ENCODE measurements around the gene CCDC14. TPM values are rescaled to one million over a fixed set of nuclear protein-coding genes. Genes with fewer than 3 reads are reported as not detected.
"Not testable (repeated sequence)": the region's sequence is repeated elsewhere in the genome, so short reads cannot be mapped to it uniquely, and the experiment has no call there.

CCDC14 gene
- total RNA-seq (57.3 TPM), polyA plus RNA-seq (60.4 TPM)
- long read RNA-seq, donor 1 = 0 reads
- long read RNA-seq, donor 2, full-length matches to known transcripts = 11 of 37 reads
- long read RNA-seq, donor 2, partial matches to known transcripts = 26 of 37 reads
- long read RNA-seq, donor 2, other reads (novel, unspliced or antisense) = 0 of 37 reads
- long read RNA-seq, donor 3, full-length matches to known transcripts = 7 of 52 reads
- long read RNA-seq, donor 3, partial matches to known transcripts = 45 of 52 reads
- long read RNA-seq, donor 3, other reads (novel, unspliced or antisense) = 0 of 52 reads
- long read RNA-seq, donor 4 = 0 reads
- long read RNA-seq, donor 5, full-length matches to known transcripts = 1 of 7 reads
- long read RNA-seq, donor 5, partial matches to known transcripts = 6 of 7 reads
- long read RNA-seq, donor 5, other reads (novel, unspliced or antisense) = 0 of 7 reads
- long read RNA-seq, donor 6, full-length matches to known transcripts = 4 of 4 reads
- long read RNA-seq, donor 6, partial matches to known transcripts = 0 of 4 reads
- long read RNA-seq, donor 6, other reads (novel, unspliced or antisense) = 0 of 4 reads
- long read RNA-seq, donor 7, full-length matches to known transcripts = 4 of 4 reads
- long read RNA-seq, donor 7, partial matches to known transcripts = 0 of 4 reads
- long read RNA-seq, donor 7, other reads (novel, unspliced or antisense) = 0 of 4 reads
- long read RNA-seq, donor 8, full-length matches to known transcripts = 3 of 3 reads
- long read RNA-seq, donor 8, partial matches to known transcripts = 0 of 3 reads
- long read RNA-seq, donor 8, other reads (novel, unspliced or antisense) = 0 of 3 reads
- long read RNA-seq, donor 9, partial matches to known transcripts = 0 of 1 reads
- long read RNA-seq, donor 9, other reads (novel, unspliced or antisense) = 0 of 1 reads
- long read RNA-seq, donor 10, partial matches to known transcripts = 8 of 9 reads
- long read RNA-seq, donor 10, other reads (novel, unspliced or antisense) = 0 of 9 reads

GRCh38 chr3:123960781-123961507 lies at the start of gene CCDC14:
Gene CCDC14 (minus strand): TSS chr3:123961229. CDS start chr3:123961173, 56 bp downstream.
- H3K27me3 ChIP-seq (ENCODE audit: control insufficient read depth in 2 of 2, insufficient read depth in 1 of 2, low read length in 1 of 2) = peaks cover 0 to 27% of the 10 kb centered on the region in 2 donors
- H3K36me3 ChIP-seq (ENCODE audit: control insufficient read depth in 2 of 2, insufficient read depth in 2 of 2, low read length in 1 of 2) = no peaks in the 10 kb centered on the region
- no peaks in the 10 kb centered on the region for H3K9me3 ChIP-seq (ENCODE audit: control insufficient read depth in 2 of 2, insufficient read depth in 1 of 2, low read length in 1 of 2)
- DNase-seq (ENCODE audit: low read depth in 6 of 9, low spot score in 9 of 9) = peak; percentile 52 to 90 (median 75)
- peaks cover 0 to 3% of the 10 kb centered on the region in 2 donors for H3K4me1 ChIP-seq (ENCODE audit: control insufficient read depth in 2 of 2, insufficient read depth in 2 of 2, low read length in 2 of 2)
- H3K4me3 ChIP-seq (ENCODE audit: low read length in 2 of 2) = peak within 1 kb of the TSS; percentile 70 to 98
- WGBS = under 1% methylated on average over 55 of the region's 55 CpGs
- peak within 1 kb of the TSS; percentile 80 to 85 for H3K27ac ChIP-seq (ENCODE audit: low read depth in 1 of 2, low read length in 1 of 2)

- H3K9me3 ChIP-seq (ENCODE audit: control insufficient read depth in 2 of 2, insufficient read depth in 1 of 2, low read length in 1 of 2); DNase-seq (ENCODE audit: low read depth in 6 of 9, low spot score in 9 of 9); H3K27ac ChIP-seq (ENCODE audit: low read depth in 1 of 2, low read length in 1 of 2); H3K4me3 ChIP-seq (ENCODE audit: low read length in 2 of 2); H3K27me3 ChIP-seq (ENCODE audit: control insufficient read depth in 2 of 2, insufficient read depth in 1 of 2, low read length in 1 of 2); H3K36me3 ChIP-seq (ENCODE audit: control insufficient read depth in 2 of 2, insufficient read depth in 2 of 2, low read length in 1 of 2); H3K4me1 ChIP-seq (ENCODE audit: control insufficient read depth in 2 of 2, insufficient read depth in 2 of 2, low read length in 2 of 2): not testable (repeated sequence)
- WGBS = 97% methylated on average over 1 of the region's 1 CpG
Measured at GRCh38 chr3:124008321-124008720, 47.3 kb upstream of the CCDC14 start.

GRCh38 chr3:124007186-124007585 lies 46.2 kb upstream of the CCDC14 start:
- H3K4me3 ChIP-seq (ENCODE audit: low read length in 2 of 2) = no peak overlapping the region
- no peaks in the 10 kb centered on the region for H3K4me1 ChIP-seq (ENCODE audit: control insufficient read depth in 2 of 2, insufficient read depth in 2 of 2, low read length in 2 of 2)
- no peak overlapping the region for H3K27ac ChIP-seq (ENCODE audit: low read depth in 1 of 2, low read length in 1 of 2)
- H3K9me3 ChIP-seq (ENCODE audit: control insufficient read depth in 2 of 2, insufficient read depth in 1 of 2, low read length in 1 of 2) = no peaks in the 10 kb centered on the region
- DNase-seq (ENCODE audit: low read depth in 6 of 9, low spot score in 9 of 9) = no peak
- no peaks in the 10 kb centered on the region for H3K36me3 ChIP-seq (ENCODE audit: control insufficient read depth in 2 of 2, insufficient read depth in 2 of 2, low read length in 1 of 2)
- 3% methylated on average over 4 of the region's 4 CpGs for WGBS
- H3K27me3 ChIP-seq (ENCODE audit: control insufficient read depth in 2 of 2, insufficient read depth in 1 of 2, low read length in 1 of 2) = no peaks in the 10 kb centered on the region

DNA sequence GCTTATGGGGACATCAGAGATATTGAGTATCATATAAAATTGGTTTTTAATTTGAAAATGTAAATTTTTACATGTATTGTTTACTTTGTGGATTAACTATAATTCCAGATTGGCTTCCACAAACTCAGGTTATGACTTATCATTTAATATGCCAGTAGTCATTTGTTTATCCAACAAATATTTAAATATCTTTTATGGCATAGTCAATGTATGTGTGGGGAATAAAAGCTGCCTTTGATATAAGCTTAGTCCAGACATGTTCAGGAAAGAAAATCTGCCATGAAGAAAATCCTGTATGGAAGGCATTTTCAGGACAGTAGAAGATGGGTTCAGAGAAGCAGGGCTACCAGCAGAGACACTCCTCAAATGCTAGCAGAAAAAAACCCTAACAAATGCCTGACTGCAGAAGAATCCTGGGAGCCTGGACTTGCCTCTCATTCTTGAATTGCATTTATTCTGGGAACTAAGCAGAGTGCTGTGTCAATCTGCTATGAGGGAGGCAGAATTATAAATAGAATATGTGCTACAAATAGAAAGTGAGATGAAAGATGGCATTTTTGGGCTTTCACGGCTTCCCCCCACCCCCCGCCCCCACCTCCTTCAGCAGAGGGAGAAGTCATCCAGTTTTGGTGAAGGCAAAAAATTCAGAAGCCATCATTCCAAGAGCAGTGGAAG lies 41.5 kb upstream of the CCDC14 start:
- H3K27me3 ChIP-seq (ENCODE audit: control insufficient read depth in 2 of 2, insufficient read depth in 1 of 2, low read length in 1 of 2); DNase-seq (ENCODE audit: low read depth in 6 of 9, low spot score in 9 of 9); H3K27ac ChIP-seq (ENCODE audit: low read depth in 1 of 2, low read length in 1 of 2); H3K4me1 ChIP-seq (ENCODE audit: control insufficient read depth in 2 of 2, insufficient read depth in 2 of 2, low read length in 2 of 2); H3K9me3 ChIP-seq (ENCODE audit: control insufficient read depth in 2 of 2, insufficient read depth in 1 of 2, low read length in 1 of 2); H3K36me3 ChIP-seq (ENCODE audit: control insufficient read depth in 2 of 2, insufficient read depth in 2 of 2, low read length in 1 of 2); H3K4me3 ChIP-seq (ENCODE audit: low read length in 2 of 2): not testable (repeated sequence)
- 54% methylated on average over 2 of the region's 2 CpGs for WGBS

GRCh38 chr3:124001366-124001765 lies 40.3 kb upstream of the CCDC14 start:
- 87% methylated on average over 6 of the region's 6 CpGs for WGBS
- not testable (repeated sequence) for H3K4me1 ChIP-seq (ENCODE audit: control insufficient read depth in 2 of 2, insufficient read depth in 2 of 2, low read length in 2 of 2); H3K9me3 ChIP-seq (ENCODE audit: control insufficient read depth in 2 of 2, insufficient read depth in 1 of 2, low read length in 1 of 2); H3K4me3 ChIP-seq (ENCODE audit: low read length in 2 of 2); DNase-seq (ENCODE audit: low read depth in 6 of 9, low spot score in 9 of 9); H3K27me3 ChIP-seq (ENCODE audit: control insufficient read depth in 2 of 2, insufficient read depth in 1 of 2, low read length in 1 of 2); H3K36me3 ChIP-seq (ENCODE audit: control insufficient read depth in 2 of 2, insufficient read depth in 2 of 2, low read length in 1 of 2); H3K27ac ChIP-seq (ENCODE audit: low read depth in 1 of 2, low read length in 1 of 2)

DNA sequence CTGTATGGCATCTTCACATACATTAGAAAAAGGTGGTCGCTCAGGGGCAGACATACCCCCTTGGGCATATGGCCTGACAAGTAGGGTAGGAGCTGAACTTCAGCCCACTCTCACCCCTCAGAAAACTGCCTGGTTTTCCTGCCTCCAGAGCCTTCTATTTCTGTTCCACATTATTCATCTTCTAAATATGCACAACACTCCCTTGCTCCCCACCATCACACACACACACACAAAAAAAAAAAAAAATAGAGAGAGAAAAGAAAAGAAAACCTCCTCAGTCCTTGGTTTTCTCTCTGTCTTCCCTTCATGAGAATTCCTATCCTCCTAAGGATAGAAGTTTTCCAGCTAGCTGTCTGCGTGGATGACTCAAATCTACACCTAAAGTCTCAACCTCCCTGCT lies 36.5 kb upstream of the CCDC14 start:
- no peak overlapping the region for H3K27ac ChIP-seq (ENCODE audit: low read depth in 1 of 2, low read length in 1 of 2)
- no peak overlapping the region for H3K4me3 ChIP-seq (ENCODE audit: low read length in 2 of 2)
- 94% methylated on average over 2 of the region's 2 CpGs for WGBS
- no peaks in the 10 kb centered on the region for H3K36me3 ChIP-seq (ENCODE audit: control insufficient read depth in 2 of 2, insufficient read depth in 2 of 2, low read length in 1 of 2)
- DNase-seq (ENCODE audit: low read depth in 6 of 9, low spot score in 9 of 9) = no peak
- H3K27me3 ChIP-seq (ENCODE audit: control insufficient read depth in 2 of 2, insufficient read depth in 1 of 2, low read length in 1 of 2) = peaks cover 0 to 5% of the 10 kb centered on the region in 2 donors
- no peaks in the 10 kb centered on the region for H3K4me1 ChIP-seq (ENCODE audit: control insufficient read depth in 2 of 2, insufficient read depth in 2 of 2, low read length in 2 of 2)
- H3K9me3 ChIP-seq (ENCODE audit: control insufficient read depth in 2 of 2, insufficient read depth in 1 of 2, low read length in 1 of 2) = peaks cover 0 to 2% of the 10 kb centered on the region in 2 donors

DNA sequence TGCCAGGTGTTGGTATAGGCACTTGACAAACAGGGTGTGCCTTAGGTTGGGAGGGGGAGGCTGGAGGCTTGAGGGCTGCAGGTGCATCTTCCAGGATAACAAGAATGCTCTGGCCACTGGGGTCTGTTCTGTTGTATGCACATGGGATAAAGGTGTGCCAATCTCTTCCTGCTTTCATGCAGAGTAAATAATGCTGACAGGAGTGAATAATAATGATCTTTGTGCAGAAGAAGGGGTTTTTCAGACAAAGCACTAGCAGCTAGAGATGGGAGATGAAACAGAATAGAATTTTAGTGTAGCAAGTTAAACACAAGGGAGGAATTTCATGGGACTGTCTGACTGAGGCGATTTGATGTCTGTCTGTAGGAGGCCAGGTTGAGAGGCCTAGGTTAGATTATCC lies 32.8 kb upstream of the CCDC14 start:
- H3K36me3 ChIP-seq (ENCODE audit: control insufficient read depth in 2 of 2, insufficient read depth in 2 of 2, low read length in 1 of 2) = no peaks in the 10 kb centered on the region
- H3K27ac ChIP-seq (ENCODE audit: low read depth in 1 of 2, low read length in 1 of 2) = no peak overlapping the region
- H3K27me3 ChIP-seq (ENCODE audit: control insufficient read depth in 2 of 2, insufficient read depth in 1 of 2, low read length in 1 of 2) = peaks cover 0 to 25% of the 10 kb centered on the region in 2 donors
- 93% methylated on average over 1 of the region's 1 CpG for WGBS
- no peaks in the 10 kb centered on the region for H3K4me1 ChIP-seq (ENCODE audit: control insufficient read depth in 2 of 2, insufficient read depth in 2 of 2, low read length in 2 of 2)
- no peak overlapping the region for H3K4me3 ChIP-seq (ENCODE audit: low read length in 2 of 2)
- no peak for DNase-seq (ENCODE audit: low read depth in 6 of 9, low spot score in 9 of 9)
- peaks cover 0 to 2% of the 10 kb centered on the region in 2 donors for H3K9me3 ChIP-seq (ENCODE audit: control insufficient read depth in 2 of 2, insufficient read depth in 1 of 2, low read length in 1 of 2)

DNA sequence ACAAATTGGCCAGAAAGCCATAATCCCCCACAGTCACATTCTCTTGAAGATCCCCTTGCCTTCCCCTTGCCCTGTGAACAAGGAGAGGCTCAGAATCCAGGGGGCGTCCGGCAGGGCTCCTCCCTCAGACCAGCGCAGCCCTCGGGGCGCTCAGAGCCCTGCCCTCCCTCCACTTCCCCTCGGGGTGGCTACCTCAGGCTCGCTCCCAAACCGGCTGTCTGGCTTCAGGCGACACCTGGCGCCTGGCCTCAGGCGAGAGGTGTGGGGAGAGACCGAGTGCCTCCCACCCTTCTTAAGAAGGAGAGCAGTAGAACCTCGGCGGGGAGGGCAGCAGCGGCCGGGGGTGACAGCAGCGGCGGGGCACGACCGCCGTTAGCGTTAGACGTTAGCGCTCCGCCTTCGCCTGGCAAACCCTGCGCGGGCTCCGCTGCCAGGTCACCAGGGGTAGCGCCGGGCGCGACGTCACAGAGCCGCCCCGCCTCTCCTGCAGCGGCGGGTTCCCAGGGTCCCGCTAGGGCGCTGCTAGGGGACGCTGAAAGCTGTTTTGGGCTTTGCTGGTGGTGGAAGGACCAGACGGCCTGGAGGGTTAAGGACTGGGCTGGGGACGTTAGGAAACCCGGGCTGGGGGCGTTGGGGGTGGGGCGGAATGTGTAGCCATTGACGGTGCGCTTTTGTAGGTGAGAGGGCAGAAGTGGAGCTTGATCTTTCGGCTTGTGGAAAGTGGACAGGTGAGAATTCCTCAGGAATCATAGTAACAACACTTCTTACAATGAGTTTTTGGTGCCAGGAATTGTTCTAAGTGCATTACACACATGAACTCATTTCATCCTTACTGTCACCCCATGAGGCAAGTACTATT lies 30.9 kb upstream of the CCDC14 start, which contains the start of gene ROPN1:
TSS of gene ROPN1 (minus strand) at position 395 of the 859 bp plus-strand sequence. CDS start 11,643 bp downstream, outside the sequence.
- not testable (repeated sequence) for H3K4me3 ChIP-seq (ENCODE audit: low read length in 2 of 2); H3K27ac ChIP-seq (ENCODE audit: low read depth in 1 of 2, low read length in 1 of 2); DNase-seq (ENCODE audit: low read depth in 6 of 9, low spot score in 9 of 9); H3K36me3 ChIP-seq (ENCODE audit: control insufficient read depth in 2 of 2, insufficient read depth in 2 of 2, low read length in 1 of 2); H3K4me1 ChIP-seq (ENCODE audit: control insufficient read depth in 2 of 2, insufficient read depth in 2 of 2, low read length in 2 of 2); H3K9me3 ChIP-seq (ENCODE audit: control insufficient read depth in 2 of 2, insufficient read depth in 1 of 2, low read length in 1 of 2)
- 9% methylated on average over 5 of the region's 49 CpGs for WGBS
- peaks cover 0 to 27% of the 10 kb centered on the region in 2 donors for H3K27me3 ChIP-seq (ENCODE audit: control insufficient read depth in 2 of 2, insufficient read depth in 1 of 2, low read length in 1 of 2)
